H1 (cell line): Measurements from ENCODE around the gene ABHD17B. TPM values are rescaled to one million over a fixed set of nuclear protein-coding genes. Genes with fewer than 3 reads are reported as not detected.

Experiments used
- polyA plus RNA-seq, 7 experiments: library from polyadenylated mRNA; depleted of rRNA in 3 of 7; stranded (reverse) in 5 of 7; unstranded in 2 of 7; fragments of >200 nt in 5 of 7; fragments of 200-250 nt in 2 of 7; gene quantifications; 1 replicate in 5 of 7; 2 replicates in 1 of 7; 4 replicates in 1 of 7; pipeline versions ENCODE4 v1.2.1 to v1.2.3, GENCODE V29; 2011 to 2013; ENCODE audit warnings: missing spikeins in 2 of 7, mixed read lengths in 2 of 7
- small RNA-seq: library from polyadenylated mRNA; stranded (forward); fragments of <200 nt; extraction: miRNeasy Mini kit (QIAGEN cat#:217004); gene quantifications from one replicate; pipeline ENCODE3, GENCODE V24; 2013; ENCODE audit not compliant: insufficient read depth
- total RNA-seq: library from RNA; stranded (reverse); fragmentation: NEBNext Ultra II Directional; extraction: Animal tissue kit (Norgen Biotek cat#: 25700); gene quantifications from 2 replicates; pipeline ENCODE4 v1.2.1, GENCODE V29; 2021

ABHD17B gene
- total and polyA plus RNA-seq, 2 of the 8 experiments (the other 6 are each of a cell fraction or from before 2014, with no cell fraction given) = 37.2 to 60.8 TPM

Small RNA genes within 50 kb of the gene (small RNA-seq; reads per million reads assigned to genes)
- gene RF00019 = not detected

Other genes with a start within 250 kb of the ABHD17B start
- gene CEMIP2, start 142.7 kb downstream of the ABHD17B start, total RNA-seq = 46.0 and 52.1 TPM in 2 replicates
- 25.2 and 30.8 TPM in 2 replicates for gene CEMIP2, start 142.7 kb downstream of the ABHD17B start, polyA plus RNA-seq (2011; rRNA removed)
- 13.2 and 14.5 TPM in 2 replicates for gene C9orf85, start 446 bp upstream of the ABHD17B start, total RNA-seq
- 6.2 and 6.3 TPM in 2 replicates for gene C9orf85, start 446 bp upstream of the ABHD17B start, polyA plus RNA-seq (2011; rRNA removed)
- gene C9orf57, start 149.4 kb upstream of the ABHD17B start, total RNA-seq = not detected in 2 replicates
- gene C9orf57, start 149.4 kb upstream of the ABHD17B start, polyA plus RNA-seq (2011; rRNA removed) = not detected in 2 replicates
- 3.0 TPM in 2 replicates for gene GDA, start 238.2 kb upstream of the ABHD17B start, total RNA-seq
- gene GDA, start 238.2 kb upstream of the ABHD17B start, polyA plus RNA-seq (2011; rRNA removed) = 0.17 and 0.35 TPM in 2 replicates